Measurements from ENCODE around the gene ZMYND8.
"Not testable (repeated sequence)": the region's sequence is repeated elsewhere in the genome, so short reads cannot be mapped to it uniquely, and the experiment has no call there.

ZMYND8 gene

DNA sequence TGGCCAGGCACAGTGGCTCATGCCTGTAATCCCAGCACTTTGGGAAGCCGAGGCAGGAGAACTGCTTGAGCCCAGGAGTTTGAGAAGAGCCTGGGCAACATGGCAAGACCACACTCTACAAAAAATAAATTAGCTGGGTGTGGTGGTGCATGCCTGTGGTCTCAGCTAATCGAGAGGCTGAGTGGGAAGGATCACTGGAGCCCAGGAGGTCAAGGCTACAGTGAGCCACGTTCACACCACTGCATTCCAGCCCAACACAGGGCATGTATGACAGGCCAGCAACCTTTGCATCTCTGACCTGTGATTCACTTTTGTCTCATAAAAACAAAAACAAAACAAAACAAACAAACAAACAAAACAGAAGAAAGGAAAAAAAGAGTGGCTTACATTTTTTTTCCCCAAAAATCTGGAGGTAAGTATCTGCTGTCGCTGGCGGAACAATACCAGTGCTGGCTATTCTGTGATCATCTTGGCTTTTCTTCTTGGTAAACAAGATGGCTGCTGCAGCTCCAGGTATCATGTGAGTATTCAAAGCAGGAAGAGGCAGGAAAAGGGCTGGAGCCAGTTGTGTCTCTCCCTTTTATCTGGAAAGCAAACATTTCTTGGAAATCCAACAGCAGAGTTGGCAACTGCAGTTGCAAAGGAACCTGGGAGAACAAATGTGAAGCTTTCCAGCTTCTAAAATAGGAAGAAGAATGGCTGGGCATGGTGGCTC is 40.4 kb upstream of the ZMYND8 start (continued):
- no peak for TF ChIP-seq ZNF843 (tag by site-specific recombination; IDR thresholded peaks at IDR 0.05)
- TF ChIP-seq ZNF350 (tag by site-specific recombination; IDR thresholded peaks at IDR 0.05) = no peak
- no peak for TF ChIP-seq ZXDB (tag by site-specific recombination; IDR thresholded peaks at IDR 0.05)
- TF ChIP-seq OVOL3 (tag by site-specific recombination; IDR thresholded peaks at IDR 0.05) = no peak
- TF ChIP-seq BCL11B (tag by site-specific recombination; IDR thresholded peaks at IDR 0.05; ENCODE audit: low read depth) = no peak
- no peak for TF ChIP-seq GLIS1 (tag by site-specific recombination; IDR thresholded peaks at IDR 0.05)

GRCh38 chr20:47393796-47394514 is 37.5 kb upstream of the ZMYND8 start:
- CTCF ChIA-PET = interaction anchor here (1.0 to 3.0 kb wide), 2 partner anchors 10 to 227 kb away, joined by 3 to 12 read pairs; no protein-coding TSS in a partner anchor
- POLR2A ChIA-PET; H3K9me3 ChIP-seq (ENCODE audit: control insufficient read depth, insufficient read depth, low read depth, low read length); H3K27ac ChIP-seq (ENCODE audit: extremely low read depth, low read depth, low read length); H3K4me3 ChIP-seq (ENCODE audit: low read depth, low read length); H3K36me3 ChIP-seq (ENCODE audit: control insufficient read depth in 2 of 2, insufficient read depth in 1 of 2, low read length in 2 of 2); H3K4me1 ChIP-seq (ENCODE audit: control insufficient read depth, insufficient read depth, low read length): not testable (repeated sequence)

- CTCF ChIA-PET = interaction anchor here (2.2 to 3.0 kb wide), 2 partner anchors 9 to 228 kb away, joined by 12 to 19 read pairs; no protein-coding TSS in a partner anchor
- Histone ChIP-seq H3K36me3 (ENCODE audit: control insufficient read depth in 2 of 2, insufficient read depth in 1 of 2, low read length in 2 of 2) (no peaks in the 10 kb centered on the region), H3K4me3 (ENCODE audit: low read depth, low read length) (no peak overlapping the region), H3K27ac (ENCODE audit: extremely low read depth, low read depth, low read length) (no peak overlapping the region), H3K4me1 (ENCODE audit: control insufficient read depth, insufficient read depth, low read length) (no peaks in the 10 kb centered on the region), H3K9me3 (ENCODE audit: control insufficient read depth, insufficient read depth, low read depth, low read length) (no peaks in the 10 kb centered on the region)
- POLR2A ChIA-PET = interaction anchor here (1.1 kb wide), 2 partner anchors 118 to 150 kb away, joined by 3 read pairs; no protein-coding TSS in a partner anchor
- TF ChIP-seq ZNF132 (tag by site-specific recombination; IDR thresholded peaks at IDR 0.05; ENCODE audit: borderline replicate concordance) = no peak
- TF ChIP-seq PRDM1 (tag by site-specific recombination; IDR thresholded peaks at IDR 0.05) = peak; percentile 60
Observed at GRCh38 chr20:47392721-47393073, 36.2 kb upstream of the ZMYND8 start.

GRCh38 chr20:47392015-47392720 is 35.7 kb upstream of the ZMYND8 start:
- no peaks in the 10 kb centered on the region for H3K9me3 ChIP-seq (ENCODE audit: control insufficient read depth, insufficient read depth, low read depth, low read length)
- no peak overlapping the region for H3K27ac ChIP-seq (ENCODE audit: extremely low read depth, low read depth, low read length)
- POLR2A ChIA-PET = interaction anchor here (0.6 to 1.1 kb wide), 3 partner anchors 117 to 185 kb away, joined by 3 read pairs; no protein-coding TSS in a partner anchor
- CTCF ChIA-PET = interaction anchor here (1.6 to 3.0 kb wide), 3 partner anchors 9 to 228 kb away, joined by 5 to 19 read pairs (median 12); no protein-coding TSS in a partner anchor
- H3K4me1 ChIP-seq (ENCODE audit: control insufficient read depth, insufficient read depth, low read length) = no peaks in the 10 kb centered on the region
- H3K4me3 ChIP-seq (ENCODE audit: low read depth, low read length) = no peak overlapping the region
- TF ChIP-seq HOXD13 (CRISPR knock-in tag; IDR thresholded peaks at IDR 0.05; ENCODE audit: borderline replicate concordance) (no peak), SP3 (tag by site-specific recombination; IDR thresholded peaks at IDR 0.05) (peak; percentile 39; the same call in 1 of the 2 replicates), ZFHX2 (tag by site-specific recombination; conservative IDR thresholded peaks at IDR 0.05) (0 out of 2 replicates have a peak, but pooled peaks have one; percentile 34), EGR2 (tag by site-specific recombination; IDR thresholded peaks at IDR 0.05; ENCODE audit: low read depth) (peak; percentile 47; the same call in 1 of the 2 replicates), ZNF561 (tag by site-specific recombination; IDR thresholded peaks at IDR 0.05; ENCODE audit: borderline replicate concordance) (0 out of 2 replicates have a peak, but pooled peaks have one; percentile 41)
- H3K36me3 ChIP-seq (ENCODE audit: control insufficient read depth in 2 of 2, insufficient read depth in 1 of 2, low read length in 2 of 2) = no peaks in the 10 kb centered on the region

Data from HEK293 (cell line).